Activated T-helper 9 cell treated with anti-CD3 and anti-CD28 coated beads, Interleukin-2, amount 50 U/mL, for 16 hours (primary cell): ENCODE measurements around the gene SPATA16.
"Not testable (repeated sequence)": the region's sequence is repeated elsewhere in the genome, so short reads cannot be mapped to it uniquely, and the experiment has no call there.

ENCODE experiments used
- DNase-seq: peaks from one replicate; pipeline ENCODE4 v3.0.0-alpha.2; 2020; ENCODE audit warnings: low read depth

Gene SPATA16

DNA sequence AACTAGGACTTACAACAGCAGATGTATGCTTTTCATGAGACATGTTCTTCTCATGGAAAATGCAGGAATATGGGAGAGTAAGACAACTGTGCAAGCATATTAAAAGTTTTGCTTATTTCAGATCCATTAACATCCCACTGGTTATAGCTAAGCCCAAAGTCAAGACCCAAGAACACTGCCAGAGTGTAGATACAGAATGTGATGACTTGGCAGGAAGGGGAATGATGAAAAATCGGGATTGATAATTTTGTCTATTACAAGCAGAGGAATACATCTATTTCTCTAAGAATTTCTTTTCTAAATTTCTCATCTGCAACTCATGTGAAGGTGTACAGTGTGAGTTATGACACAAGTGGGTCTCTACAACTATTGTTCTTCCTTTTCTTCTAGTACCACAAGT is 76.4 kb downstream of the SPATA16 start:
- no peak for DNase-seq

DNA sequence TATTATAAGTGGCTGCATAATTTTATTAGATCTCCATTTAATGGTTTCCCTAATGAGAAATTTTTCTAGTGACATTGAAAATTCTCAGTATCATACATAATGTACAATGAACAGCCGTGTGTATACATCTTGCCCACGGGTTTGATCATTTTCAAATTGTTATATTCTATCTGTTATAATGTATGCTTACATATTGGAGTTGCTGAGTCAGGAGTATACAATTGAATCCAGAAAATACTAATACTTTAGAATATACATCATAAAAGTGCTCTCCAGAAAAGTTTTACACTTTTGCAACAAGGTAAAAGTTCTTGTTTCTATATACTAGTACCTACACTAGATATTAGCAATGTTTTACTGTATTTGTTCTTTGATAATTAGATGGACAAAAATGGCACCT is 82.8 kb downstream of the SPATA16 start:
- DNase-seq = no peak

DNA sequence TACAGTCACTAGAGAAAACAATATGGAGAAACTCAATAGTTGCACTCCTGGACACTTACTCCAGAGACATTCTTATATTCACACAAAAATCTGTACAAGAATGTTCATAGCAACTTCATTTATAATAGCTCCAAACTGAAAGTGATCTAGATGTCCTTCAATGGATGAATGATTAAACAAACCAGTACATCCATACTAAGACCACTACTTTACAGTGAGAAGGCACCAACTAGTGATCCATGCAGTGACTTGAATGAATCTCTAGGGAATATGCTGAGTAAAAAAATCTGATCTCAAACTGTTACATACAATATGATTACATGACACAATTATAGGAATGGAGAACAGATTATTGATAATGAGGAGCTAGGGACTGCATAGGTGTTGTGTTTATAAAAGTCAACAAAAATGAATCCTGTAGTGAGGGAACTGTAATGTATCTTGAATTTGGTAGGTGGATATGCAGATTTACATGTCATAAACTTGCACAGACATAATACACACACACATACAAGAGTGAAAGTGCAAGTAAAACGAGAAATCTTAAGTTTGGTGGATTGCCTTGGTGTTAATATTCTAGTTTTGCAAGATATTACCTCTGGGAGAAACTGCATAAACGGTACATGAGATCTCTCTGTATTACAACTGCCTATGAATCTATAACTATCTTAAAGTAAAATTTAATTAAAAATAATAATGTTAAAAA is 85.7 kb downstream of the SPATA16 start:
- no peak for DNase-seq

DNA sequence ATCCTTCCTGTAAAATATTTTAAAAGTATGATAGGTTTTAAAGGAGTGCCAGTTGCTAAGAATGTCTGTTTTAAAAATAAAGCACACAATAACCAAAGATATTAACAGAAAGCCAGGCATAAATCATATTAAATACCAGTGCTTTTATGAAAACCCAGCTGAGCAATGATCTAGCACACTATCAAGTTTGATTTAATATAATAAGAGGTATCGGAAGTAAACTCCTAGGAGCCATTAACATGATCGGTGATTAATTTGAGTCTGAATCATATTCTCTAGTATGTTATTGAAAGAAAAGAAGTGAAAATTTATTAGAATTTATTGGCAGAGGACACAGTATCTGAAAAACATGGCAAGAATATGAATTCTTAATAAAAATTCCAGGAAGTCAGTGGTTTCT is 91.7 kb downstream of the SPATA16 start:
- no peak for DNase-seq

DNA sequence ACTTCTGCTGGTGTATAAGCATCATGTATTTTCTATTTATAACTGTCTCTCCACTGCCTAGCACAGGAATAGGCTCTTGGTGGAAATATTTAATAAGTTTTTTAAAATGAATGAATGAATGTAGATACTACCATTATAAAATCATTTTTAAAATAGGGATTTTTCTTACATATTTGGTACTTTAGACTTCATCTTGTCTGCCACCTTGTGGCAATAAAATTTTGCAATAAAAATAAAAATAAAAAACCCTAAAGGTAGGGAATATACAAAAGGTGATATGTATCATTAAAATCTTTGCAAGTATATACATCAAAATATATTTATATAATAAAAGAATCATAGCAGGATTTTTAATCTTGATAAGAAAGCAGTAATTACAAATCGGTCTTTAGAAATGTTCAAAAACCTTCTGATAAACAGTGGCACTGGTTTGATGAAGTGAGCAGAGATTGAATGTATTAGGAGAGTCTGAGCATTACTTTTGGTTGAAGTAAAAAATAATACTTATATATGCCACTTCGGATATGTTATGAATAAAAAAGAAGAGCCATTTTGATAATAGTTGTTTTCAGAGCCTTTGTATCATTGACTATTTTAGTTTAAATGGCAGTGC is 95.2 kb downstream of the SPATA16 start:
- DNase-seq = no peak

DNA sequence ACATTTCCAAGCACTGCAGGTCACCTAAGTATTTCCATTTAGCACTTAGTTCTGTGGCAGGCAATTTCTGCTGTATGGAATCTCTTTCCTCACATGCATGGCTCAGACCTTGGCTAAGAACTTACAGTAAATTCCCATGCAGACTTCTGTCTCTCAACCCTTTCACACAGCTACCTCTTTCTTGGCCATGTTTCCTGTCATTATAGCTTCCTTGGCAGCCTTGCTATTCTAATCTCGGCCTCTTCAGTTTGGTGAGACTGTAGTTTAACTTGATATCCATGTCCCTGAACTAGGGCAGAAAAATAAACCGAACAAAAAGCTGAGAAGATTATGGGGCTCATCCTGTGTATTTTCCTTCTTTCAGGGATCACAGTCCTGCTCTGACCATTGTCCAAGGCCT is 96.0 kb downstream of the SPATA16 start:
- DNase-seq = no peak

DNA sequence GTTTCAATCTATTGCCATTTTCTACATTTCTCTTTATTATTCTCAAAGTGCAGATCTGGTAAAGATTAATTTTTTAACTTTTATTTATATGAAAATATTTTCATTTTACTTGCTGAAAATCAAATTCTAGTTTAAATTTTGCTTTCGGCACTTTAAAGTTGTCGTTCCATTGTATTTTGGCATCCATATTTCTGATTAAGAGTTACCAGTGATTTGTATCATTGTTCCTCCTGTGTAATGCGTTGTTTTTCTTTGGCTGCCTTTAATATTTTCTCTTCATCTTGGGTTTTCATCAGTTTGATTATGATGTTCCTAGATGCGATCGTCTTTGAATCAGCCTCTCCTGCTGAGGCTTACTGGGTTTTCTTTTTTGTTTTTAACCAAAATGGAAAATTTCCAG is 97.3 kb downstream of the SPATA16 start:
- no peak for DNase-seq

DNA sequence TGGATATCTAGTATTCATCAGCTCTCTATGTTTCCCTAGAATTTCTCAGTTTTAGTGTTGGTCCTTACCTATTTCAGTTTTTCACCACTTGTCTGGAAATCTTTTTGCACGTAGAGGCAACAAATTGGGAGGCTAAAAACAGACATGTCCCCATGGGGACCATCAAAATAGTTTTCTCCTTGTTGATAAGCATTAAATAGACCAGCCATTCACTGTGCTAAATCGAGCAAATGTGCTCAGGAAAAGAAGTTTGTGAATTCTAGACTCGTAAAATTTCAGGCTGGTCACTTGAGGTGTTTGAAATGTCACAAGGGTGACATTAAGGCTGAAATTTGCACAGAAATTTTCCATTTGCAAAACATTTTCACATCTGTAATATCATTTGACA is 102.6 kb downstream of the SPATA16 start:
- DNase-seq = no peak

DNA sequence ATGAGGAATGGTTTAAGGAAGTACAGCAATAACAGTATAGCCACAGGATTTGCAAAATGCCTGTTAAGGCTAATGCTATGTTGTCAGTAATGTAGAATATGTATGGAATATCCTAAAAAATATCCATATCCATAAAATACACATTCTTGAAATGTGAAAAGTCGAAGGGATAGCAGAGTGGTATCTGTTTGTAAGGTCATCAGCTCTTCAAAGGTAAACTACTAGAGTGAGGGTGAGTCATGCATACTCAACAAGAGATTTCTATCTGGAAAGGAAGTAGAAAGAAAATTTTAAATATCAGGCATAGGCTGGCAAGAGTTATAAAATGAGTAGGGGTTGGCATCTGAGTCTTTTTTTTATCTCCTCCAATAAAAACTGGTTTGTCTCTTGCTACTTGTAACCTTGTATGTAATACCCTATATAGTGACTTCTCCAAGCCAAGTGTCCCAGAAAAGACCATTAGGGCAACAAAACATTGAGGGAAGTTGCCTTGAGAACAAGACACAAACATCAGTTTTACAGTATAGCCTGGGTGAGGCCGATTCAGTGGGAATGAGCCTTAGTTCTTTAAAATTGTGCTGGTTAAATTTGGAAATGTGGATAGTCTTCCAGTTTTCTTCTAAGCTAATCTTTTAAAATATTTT is 103.1 kb downstream of the SPATA16 start:
- DNase-seq = no peak

DNA sequence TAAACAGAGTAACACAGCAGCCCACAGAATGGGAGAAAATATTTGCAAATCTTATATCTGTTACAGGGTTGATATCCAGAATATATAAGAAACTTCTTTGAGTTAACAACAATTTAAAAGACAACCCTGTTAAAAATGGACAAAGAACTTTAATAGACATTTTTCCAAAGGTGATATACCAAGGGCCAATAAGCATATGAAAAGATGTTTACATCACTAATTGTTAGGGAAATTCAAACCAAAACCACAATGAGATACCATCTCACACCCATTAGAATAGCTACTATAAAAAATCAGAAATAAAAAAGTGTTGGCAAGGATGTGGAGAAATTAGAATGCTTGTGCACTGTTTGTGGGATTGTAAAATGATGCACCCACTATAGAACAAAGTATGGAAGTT is 110.8 kb downstream of the SPATA16 start:
- DNase-seq = no peak

DNA sequence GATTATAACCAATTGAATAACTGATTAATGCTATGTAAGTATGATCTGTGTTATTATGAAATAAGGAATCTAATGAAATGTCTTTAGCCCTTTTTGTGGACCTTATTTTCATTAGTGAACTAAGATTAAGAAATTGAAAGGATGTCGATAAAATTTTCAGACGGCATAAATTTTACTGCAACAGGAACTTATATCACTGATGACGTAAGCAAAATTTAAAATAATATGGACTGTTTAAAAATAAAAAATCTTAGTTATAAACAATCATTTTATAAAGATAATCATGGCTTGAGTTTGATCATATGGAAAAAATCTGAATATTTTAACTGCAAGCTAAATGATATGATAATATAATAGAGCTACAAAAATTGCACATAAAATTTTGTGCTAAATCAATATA is 112.7 kb downstream of the SPATA16 start:
- DNase-seq = no peak

DNA sequence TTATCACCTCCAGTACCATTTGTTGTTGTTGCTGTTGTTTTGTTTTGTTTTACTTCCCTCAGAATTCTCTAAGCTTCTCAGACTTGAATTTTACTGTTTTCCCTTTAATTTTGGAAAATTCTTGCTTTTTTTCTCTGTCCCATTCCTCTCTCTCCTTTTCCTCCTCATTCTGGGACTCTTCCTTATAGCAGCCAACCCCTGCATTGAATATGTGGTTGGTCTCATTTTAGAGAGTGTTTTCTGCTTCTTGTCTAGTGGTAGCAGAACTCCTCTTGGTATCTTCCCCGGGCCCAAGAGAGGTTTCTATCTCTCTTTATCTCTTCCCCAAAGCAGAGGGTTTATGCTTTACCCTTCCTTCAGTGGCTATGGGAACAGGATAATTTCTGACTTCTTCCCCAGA is 113.6 kb downstream of the SPATA16 start:
- DNase-seq = no peak

DNA sequence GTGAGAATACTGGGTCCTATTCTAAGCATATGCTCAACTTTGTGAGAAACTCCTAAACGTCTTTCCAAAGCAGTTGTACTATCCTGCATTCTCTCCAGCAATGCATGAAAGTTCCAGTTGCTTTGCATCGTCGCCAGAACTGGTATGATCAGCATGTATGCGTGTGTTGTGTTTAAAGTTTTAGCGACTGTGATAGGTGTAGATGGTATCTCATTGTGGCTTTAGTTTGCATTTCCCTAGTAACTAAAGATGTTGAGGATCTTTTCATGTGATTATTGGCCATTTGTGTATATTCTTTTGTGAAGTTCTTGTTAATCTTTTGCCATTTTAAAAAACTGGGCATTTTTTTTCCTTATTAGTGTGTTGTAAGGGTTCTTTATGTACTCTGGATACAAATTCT is 115.1 kb downstream of the SPATA16 start:
- DNase-seq = no peak

DNA sequence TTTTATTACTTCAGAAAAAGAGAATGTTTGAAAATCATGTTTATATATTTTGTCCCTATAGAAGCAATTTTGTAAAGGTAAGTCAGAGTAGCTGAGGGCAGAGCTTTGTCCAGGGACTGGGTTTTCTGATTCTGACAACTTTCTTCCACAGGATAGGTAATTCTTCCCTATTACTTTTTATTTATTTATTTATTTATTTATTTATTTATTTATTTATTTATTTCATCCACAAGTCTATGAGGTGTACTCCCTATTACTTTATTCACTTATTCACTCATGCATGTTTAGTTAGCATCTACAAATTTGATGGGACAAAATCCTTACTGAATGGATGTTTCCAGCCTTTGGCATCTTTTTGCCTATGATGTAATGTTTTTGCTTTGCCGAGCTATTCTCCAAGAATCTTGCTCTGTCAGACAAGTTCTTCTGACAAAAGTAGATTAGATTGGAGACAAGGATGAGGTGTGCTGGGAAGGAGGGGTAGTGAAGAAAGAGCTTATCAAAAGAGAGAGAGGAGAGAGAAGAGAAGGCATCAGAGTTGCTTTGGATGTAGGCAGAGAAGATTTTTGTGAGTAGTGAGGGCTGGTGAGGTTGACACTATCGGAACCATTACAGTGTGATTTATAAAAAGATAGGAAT is 119.4 kb downstream of the SPATA16 start:
- no peak for DNase-seq

DNA sequence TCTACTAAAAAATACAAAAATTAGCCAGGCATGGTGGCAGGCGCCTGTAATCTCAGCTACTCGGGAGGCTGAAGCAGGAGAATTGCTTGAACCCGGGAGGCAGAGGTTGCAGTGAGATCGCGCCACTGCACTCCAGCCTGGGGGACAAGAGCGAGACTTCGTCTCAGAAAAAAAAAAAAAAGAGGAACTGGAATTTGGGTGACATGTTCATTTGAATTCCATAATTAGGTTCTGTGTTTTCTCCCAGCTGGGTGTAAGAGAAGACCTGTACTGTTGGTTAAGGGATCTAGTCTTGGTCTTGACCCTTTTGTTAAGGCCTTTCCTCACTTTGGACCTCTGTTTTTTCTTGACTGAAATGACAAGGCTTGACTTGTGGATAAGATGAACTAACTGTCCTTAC is 120.9 kb downstream of the SPATA16 start:
- DNase-seq = not testable (repeated sequence)

DNA sequence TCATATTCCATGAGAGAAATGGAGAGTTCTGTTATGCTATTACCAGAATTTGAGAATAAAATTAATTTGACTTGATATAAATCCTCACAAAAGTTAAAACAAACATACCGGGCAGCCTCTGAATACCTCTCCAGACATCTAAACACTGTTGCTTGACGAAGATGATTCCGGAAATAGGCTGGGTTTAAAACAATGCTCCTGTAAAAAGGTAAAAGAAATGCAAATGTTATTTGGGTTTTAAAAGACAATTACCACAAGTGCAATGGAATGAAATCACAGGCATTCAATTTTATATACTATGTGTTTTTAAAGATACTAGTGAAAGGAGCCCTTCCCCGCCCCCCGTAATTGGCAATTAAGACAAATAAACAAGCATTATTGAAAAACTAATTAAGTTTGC is 121.7 kb downstream of the SPATA16 start:
- no peak for DNase-seq

DNA sequence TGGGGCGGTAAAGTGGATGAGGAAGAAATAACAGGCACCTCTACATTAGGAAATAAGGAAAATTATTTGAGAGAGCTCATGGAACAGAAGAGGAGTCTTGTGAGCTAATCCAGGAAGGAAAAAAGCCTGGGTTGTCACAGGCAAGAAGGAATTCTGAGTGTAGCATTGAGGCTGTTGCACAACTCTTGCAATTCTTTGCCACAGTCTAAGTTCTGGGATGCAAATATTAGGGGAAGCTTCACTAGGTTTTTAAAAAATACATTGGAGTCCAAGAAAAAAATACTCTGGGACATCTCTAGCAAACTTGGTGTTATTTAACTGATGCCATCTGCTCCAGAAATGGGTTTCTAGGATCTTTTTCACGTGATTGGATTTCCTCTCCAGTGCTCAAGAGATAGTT is 122.3 kb downstream of the SPATA16 start:
- DNase-seq = no peak

DNA sequence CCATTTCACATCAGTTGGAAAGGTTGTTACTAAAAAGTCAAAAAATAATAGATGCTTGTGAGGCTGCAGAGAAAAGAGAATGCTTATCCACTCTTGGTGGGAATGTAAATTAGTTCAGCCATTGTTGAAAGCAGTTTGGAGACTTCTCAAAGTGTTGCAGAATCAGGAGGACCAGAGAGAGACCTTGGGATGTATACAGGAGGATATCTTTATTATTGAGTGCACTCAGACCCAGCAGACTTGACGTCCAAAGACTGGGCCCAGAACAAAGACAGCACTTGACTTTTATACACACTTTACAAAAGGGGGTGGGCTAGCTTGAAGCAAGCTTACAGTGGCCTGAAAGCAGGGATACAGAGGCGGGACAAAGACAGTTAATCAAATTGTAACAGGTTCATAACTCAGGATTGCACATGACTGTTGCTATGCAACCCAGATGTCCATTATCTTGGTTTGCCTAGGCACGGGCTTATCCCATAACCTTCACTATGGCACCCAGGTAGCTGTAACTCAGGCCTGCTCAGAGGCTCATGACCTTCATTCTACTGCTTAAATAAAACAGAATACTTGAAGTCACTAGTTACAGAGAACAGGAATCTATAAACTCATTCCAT is 127.7 kb downstream of the SPATA16 start:
- DNase-seq = no peak

DNA sequence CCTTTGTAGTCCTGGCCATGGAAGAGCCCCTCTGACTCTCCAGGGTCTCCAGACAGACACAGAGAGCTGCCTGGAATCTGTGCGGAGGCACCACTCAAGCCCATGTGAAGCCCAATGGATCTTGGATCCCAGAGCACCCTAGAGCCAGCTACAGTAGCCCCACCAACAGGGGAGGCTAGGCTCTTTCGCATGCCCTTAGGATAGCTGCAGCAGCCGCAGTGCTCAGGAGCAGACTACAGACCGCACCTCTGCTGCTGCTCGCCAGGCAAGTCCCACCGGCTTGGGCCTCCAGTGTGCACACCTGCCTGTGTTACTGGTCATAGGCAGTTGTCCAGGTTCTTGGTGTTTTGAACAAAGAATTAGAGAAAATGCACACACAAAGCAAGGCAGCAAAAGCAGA is 131.6 kb downstream of the SPATA16 start:
- DNase-seq = no peak

DNA sequence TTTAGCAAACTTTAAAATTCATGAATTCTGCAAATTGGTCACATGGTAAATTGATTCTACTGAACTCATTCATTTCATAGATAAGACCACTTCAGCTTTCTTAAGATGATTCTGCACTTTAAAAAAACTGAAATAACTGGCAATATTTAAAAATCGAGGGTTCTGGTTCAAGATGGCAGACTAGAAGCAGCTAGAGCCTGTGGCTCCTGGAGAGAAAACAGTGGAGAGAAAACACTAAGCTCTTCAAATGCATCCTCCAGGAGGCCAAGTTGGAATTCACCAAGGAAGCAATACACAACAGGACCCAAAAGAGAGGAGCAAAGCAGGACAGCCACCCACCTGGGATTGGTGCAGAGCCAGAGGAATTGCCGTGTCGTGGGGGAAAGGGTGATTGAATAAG is 132.1 kb downstream of the SPATA16 start:
- DNase-seq = no peak

DNA sequence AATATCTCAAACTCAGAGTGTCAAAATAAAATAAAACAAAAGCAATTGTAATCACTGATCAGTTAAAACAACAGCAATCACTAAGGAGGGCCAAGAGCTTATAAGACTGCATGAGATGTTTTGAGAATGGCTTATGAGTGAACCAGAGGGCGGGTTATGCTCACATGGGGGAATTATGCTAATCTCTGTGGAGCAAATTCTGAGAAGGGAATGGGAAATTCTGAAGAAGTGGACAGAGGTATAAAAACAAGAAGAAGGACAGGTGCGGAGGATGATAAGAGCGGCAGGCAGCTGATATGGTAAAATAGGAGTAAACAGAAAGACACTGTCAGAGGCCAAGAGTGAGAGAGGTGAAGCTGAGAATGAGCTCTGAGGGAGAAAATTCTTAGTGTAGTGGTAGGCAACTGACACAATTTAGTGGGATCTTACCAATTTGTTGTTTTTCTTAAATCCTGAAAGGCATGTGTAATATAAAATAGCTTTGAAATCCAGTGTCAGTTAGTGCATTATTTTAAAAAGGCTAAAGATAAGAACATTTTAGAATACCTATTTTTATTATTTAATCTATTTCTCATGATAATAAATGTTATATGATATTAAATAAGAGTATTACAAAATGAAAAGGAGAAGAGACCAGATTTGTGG is 133.8 kb downstream of the SPATA16 start:
- no peak for DNase-seq

DNA sequence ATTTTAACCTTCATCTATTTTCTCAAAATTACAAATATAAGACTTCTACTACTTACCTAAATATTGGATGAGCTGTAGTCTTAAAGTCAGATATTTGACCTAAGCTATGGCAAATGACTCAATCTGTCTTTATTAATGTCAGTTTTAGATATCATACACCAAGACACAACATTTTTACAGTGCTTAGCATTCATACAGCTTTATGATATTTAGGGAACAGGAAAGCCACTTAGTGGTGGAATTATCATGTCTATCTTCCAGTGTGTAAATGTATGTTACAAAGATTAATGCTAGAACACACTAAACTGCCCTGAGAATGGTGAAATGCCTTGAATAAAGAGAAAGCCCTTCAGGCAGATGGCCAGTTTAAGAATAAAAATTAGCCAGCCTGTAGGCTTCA is 135.0 kb downstream of the SPATA16 start:
- DNase-seq = no peak
